Right lobe of liver (tissue), 6 donors: Measurements from ENCODE around the gene HOXA3. TPM values are rescaled to one million over a fixed set of nuclear protein-coding genes. Genes with fewer than 3 reads are reported as not detected.

Source experiments
- ATAC-seq, 4 donors: fragments of 200-7000 bp; cut with Tn5 transposase; one replicate each; pipeline ENCODE4 v1.9.1; 2020; ENCODE audit warnings: mild to moderate bottlenecking in 4 of 4, moderate library complexity in 4 of 4
- DNase-seq, 3 donors: peaks; one replicate each; pipeline ENCODE4 v3.0.0-alpha.2; 2020
- H3K27ac ChIP-seq, 3 donors: fragments of 200-600 bp; one replicate each; pipeline ENCODE4 v1.8.0; 2022
- H3K27me3 ChIP-seq, 2 donors: fragments of 200-600 bp; one replicate each; pipeline ENCODE4 v1.8.0; 2022
- H3K36me3 ChIP-seq, 4 donors: fragments of 200-600 bp; sonication (generic) in 1 of 4; one replicate each; pipeline versions ENCODE4 v1.5.1 to v1.8.0; 2017 to 2022; ENCODE audit warnings: control low read depth in 1 of 4
- H3K4me1 ChIP-seq, 4 donors: fragments of 200-600 bp; sonication (generic) in 1 of 4; one replicate each; pipeline versions ENCODE4 v1.5.1 to v1.8.0; 2017 to 2022; ENCODE audit warnings: control low read depth in 1 of 4
- H3K4me3 ChIP-seq, 3 donors: fragments of 200-600 bp; one replicate each; pipeline ENCODE4 v1.8.0; 2022
- H3K9me3 ChIP-seq, 4 donors: fragments of 200-600 bp; sonication (generic) in 1 of 4; one replicate each; pipeline versions ENCODE4 v1.5.1 to v1.8.0; 2017 to 2022; ENCODE audit warnings: control low read depth in 1 of 4
- CTCF ChIP-seq, 4 donors: fragments of 200-600 bp in 3 of 4; fragments of 450-650 bp in 1 of 4; IDR thresholded peaks; one replicate each; pipeline versions ENCODE4 v1.5.1 to v1.8.0; 2016 to 2022; ENCODE audit warnings: antibody characterized with exemption in 4 of 4, mild to moderate bottlenecking in 2 of 4
- POLR2A ChIP-seq: fragments of 450-650 bp; IDR thresholded peaks from one replicate; pipeline ENCODE4 v1.6.1; 2017; ENCODE audit warnings: antibody characterized with exemption, mild to moderate bottlenecking
- WGBS: methylation state at CpG from one replicate; pipeline ENCODE4 v1.1.6; 2018; ENCODE audit warnings: low coverage, low lambda C conversion rate; ENCODE audit not compliant: insufficient coverage; ENCODE audit errors: missing lambda C conversion rate; 5-methylcytosine and 5-hydroxymethylcytosine counted together
- intact Hi-C, 2 donors: fragments of 100-400 bp; cut with DNase I; formaldehyde crosslinking; loops; one replicate each; pipeline versions ENCODE4 v1.11.2 to v1.14.1; 2022
- total RNA-seq, 6 experiments: library from RNA; depleted of rRNA in 2 of 6; stranded (reverse); fragments of >200 nt in 2 of 6; fragmentation: NEBNext Ultra II Directional in 3 of 6; extraction: Animal tissue kit (Norgen Biotek cat#: 25700) in 3 of 6; gene quantifications; one replicate each; pipeline versions ENCODE4 v1.1.0 to v1.2.4, GENCODE V29; 2016 to 2023
- donor health status: DM: no; HTN: yes; CAD: no.
- donor health status: DM: no; HTN: no; CAD: no.
- donor health status: DM: no; HTN: no; CAD: no.
- donor health status: DM: no; HTN: yes; CAD: no.
- donor health status: DM: no; HTN: yes; CAD: no.

The HOXA3 gene
- total RNA-seq, 6 experiments from 2014 or later, result 0.17 to 0.26 (median 0.25) TPM; not detected in 2

DNA sequence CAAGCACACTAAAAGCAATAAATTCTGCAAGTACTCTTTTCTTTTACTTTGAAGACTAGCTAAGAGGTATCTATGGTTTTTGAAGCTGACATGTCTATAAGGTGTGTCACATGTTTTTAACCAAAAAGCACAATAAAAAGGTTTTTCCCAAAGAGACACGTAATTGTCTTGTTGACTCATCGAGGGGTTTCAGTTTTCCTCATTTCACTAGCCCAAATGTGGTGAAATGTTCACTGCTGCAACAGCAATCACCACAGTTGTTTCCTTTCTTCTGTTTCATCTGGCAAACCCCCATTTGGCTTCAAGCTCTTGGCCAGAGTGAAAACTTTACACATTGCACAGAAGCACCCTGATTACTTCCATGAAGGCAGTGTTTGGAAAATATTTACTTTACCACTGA lies 18.0 kb downstream of the HOXA3 start:
- Histone ChIP-seq H3K9me3 (no peaks in the 10 kb centered on the region), H3K4me3 (no peak overlapping the region), H3K36me3 (no peaks in the 10 kb centered on the region), H3K27me3 (peaks cover 3 to 34% of the 10 kb centered on the region in 2 donors), H3K4me1 (no peaks in the 10 kb centered on the region), H3K27ac (no peak overlapping the region)
- 20% methylated on average over 2 of the region's 2 CpGs for WGBS
- DNase-seq (no peak), ATAC-seq (no peak)
- intact Hi-C loops, result no loop called here
- no peak for TF ChIP-seq CTCF (IDR thresholded peaks at IDR 0.05)
- TF ChIP-seq POLR2A, result no peak

- DNase-seq, result no peak
- intact Hi-C loops, result no loop called here
- H3K27ac ChIP-seq, result no peak overlapping the region
Observed at GRCh38 chr7:27133409-27134231, 18.8 kb downstream of the HOXA3 start.

DNA sequence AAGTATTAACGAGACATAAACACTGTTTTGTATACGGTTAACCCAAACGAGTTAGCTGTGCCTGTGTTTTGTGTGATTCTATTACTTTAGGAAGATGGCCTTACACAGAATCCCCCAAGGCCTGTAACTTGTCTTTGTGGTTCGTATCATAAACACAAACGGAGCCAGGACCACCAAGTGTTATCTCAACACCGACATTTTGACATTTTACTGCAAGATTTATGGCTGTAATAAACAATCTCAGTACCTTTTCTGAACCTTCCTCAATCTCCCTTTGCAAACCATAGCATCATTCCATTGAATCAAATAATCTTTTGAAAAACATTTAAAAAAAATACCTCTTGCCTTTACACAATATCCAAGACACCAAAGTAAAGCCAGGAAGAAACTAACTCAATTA lies 19.4 kb downstream of the HOXA3 start:
- Histone ChIP-seq H3K27ac (no peak overlapping the region), H3K36me3 (no peaks in the 10 kb centered on the region), H3K9me3 (no peaks in the 10 kb centered on the region), H3K4me3 (no peak overlapping the region), H3K27me3 (peaks cover 0 to 27% of the 10 kb centered on the region in 2 donors), H3K4me1 (no peaks in the 10 kb centered on the region)
- intact Hi-C loops, result no loop called here
- DNase-seq (no peak), ATAC-seq (no peak)
- no peak for TF ChIP-seq POLR2A
- TF ChIP-seq CTCF (IDR thresholded peaks at IDR 0.05), result no peak
- 30% methylated on average over 6 of the region's 6 CpGs for WGBS

More at GRCh38 chr7:27133409-27134231, 18.8 kb downstream of the HOXA3 start:
- Histone ChIP-seq H3K4me1 (no peaks in the 10 kb centered on the region), H3K9me3 (no peaks in the 10 kb centered on the region), H3K36me3 (no peaks in the 10 kb centered on the region), H3K27me3 (peaks cover 0 to 31% of the 10 kb centered on the region in 2 donors), H3K4me3 (no peak overlapping the region)
- ATAC-seq, result no peak
- TF ChIP-seq POLR2A (no peak), CTCF (IDR thresholded peaks at IDR 0.05) (no peak)
- 30% methylated on average over 18 of the region's 18 CpGs for WGBS

DNA sequence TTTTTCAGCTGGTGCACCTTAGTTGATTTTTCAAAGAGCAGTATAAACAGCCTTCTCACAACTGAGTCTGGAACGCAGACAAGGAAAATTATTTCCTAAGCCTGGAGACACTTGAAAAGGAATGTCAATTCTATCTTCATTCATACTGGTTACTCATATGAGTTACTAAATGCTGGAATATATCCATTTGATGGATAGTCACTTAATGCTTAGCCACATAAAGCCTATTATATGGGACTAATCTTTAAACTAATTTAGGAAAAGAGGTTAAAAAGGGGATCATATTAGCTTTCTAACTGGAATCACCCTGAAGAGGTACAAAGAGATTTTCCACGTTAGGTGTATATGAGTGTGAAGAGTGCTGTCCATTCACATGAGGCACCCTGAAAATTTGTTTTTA lies 20.2 kb downstream of the HOXA3 start:
- peaks cover 0 to 27% of the 10 kb centered on the region in 2 donors for H3K27me3 ChIP-seq

More for the DNA sequence above, 20.2 kb downstream of the HOXA3 start:
- Histone ChIP-seq H3K27ac (no peak overlapping the region), H3K4me1 (no peaks in the 10 kb centered on the region), H3K36me3 (no peaks in the 10 kb centered on the region), H3K9me3 (no peaks in the 10 kb centered on the region), H3K4me3 (no peak overlapping the region)
- TF ChIP-seq CTCF (IDR thresholded peaks at IDR 0.05) (no peak), POLR2A (no peak)
- 27% methylated on average over 2 of the region's 2 CpGs for WGBS
- no peak for ATAC-seq
- DNase-seq, result no peak
- intact Hi-C loops, result no loop called here
